Measurements from ENCODE around the gene WNT11.

The WNT11 gene

DNA sequence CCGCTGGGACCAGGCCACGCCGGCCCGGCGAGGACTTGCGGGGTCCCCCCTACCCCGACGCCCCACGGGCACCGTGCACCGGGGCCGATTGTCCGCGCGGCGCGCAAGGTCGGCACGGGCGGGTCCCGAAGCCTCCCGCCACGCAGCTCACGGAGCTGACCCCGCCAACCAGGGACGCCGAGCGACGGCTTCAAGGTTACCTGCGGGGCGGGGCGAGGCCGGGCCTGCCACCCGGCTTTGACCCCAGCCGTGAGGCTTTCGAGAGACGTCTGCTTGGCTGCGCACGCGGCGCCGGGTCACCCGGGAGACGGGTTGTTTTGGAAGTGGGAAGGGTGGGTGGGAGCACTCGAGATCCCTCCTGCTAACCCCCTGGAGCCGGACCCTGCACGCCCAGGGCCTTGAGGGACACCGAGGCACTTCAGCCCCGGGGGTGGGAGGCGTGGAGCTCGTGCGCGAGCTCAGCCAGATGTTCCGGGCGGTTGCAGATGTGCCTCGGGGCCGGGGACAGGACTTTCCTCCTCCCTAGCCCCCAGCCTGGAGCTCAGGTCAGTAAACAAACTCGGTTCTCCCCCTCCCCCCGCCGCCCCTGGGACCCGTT is 3.2 kb upstream of the WNT11 start:
- TF ChIP-seq, protein P1, sequence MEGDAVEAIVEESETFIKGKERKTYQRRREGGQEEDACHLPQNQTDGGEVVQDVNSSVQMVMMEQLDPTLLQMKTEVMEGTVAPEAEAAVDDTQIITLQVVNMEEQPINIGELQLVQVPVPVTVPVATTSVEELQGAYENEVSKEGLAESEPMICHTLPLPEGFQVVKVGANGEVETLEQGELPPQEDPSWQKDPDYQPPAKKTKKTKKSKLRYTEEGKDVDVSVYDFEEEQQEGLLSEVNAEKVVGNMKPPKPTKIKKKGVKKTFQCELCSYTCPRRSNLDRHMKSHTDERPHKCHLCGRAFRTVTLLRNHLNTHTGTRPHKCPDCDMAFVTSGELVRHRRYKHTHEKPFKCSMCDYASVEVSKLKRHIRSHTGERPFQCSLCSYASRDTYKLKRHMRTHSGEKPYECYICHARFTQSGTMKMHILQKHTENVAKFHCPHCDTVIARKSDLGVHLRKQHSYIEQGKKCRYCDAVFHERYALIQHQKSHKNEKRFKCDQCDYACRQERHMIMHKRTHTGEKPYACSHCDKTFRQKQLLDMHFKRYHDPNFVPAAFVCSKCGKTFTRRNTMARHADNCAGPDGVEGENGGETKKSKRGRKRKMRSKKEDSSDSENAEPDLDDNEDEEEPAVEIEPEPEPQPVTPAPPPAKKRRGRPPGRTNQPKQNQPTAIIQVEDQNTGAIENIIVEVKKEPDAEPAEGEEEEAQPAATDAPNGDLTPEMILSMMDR (conservative IDR thresholded peaks at IDR 0.05), result no peak
- peak overlapping the region; percentile 51 for H3K27ac ChIP-seq

GRCh38 chr11:76208438-76209374 is 2.4 kb upstream of the WNT11 start:
- TF ChIP-seq, protein P1 (conservative IDR thresholded peaks at IDR 0.05), result peak; percentile 96
- H3K27ac ChIP-seq, result peak overlapping the region; percentile 51

- TF ChIP-seq, protein P1 (conservative IDR thresholded peaks at IDR 0.05), result peak; percentile 99
- peak overlapping the region; percentile 51; the same call in 1 of the 2 replicates for H3K27ac ChIP-seq
These were observed 1.5 kb upstream of the WNT11 start for GRCh38 chr11:76207642-76208401.

DNA sequence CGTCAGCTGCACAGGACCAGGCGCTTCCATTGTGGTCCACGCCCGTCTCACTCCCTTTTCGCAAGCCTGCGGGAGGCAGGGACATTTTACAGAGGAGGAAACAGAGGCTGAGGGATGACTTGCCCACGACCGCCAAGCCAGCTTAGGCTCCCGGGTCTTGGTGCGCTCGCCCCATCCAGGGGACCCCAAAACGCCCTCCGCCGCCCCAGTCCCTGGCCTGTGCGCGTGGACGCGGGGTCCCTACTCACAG is 300 bp downstream of the WNT11 start:
- TF ChIP-seq, protein P1 (conservative IDR thresholded peaks at IDR 0.05), result no peak
- no peak overlapping the region for H3K27ac ChIP-seq

DNA sequence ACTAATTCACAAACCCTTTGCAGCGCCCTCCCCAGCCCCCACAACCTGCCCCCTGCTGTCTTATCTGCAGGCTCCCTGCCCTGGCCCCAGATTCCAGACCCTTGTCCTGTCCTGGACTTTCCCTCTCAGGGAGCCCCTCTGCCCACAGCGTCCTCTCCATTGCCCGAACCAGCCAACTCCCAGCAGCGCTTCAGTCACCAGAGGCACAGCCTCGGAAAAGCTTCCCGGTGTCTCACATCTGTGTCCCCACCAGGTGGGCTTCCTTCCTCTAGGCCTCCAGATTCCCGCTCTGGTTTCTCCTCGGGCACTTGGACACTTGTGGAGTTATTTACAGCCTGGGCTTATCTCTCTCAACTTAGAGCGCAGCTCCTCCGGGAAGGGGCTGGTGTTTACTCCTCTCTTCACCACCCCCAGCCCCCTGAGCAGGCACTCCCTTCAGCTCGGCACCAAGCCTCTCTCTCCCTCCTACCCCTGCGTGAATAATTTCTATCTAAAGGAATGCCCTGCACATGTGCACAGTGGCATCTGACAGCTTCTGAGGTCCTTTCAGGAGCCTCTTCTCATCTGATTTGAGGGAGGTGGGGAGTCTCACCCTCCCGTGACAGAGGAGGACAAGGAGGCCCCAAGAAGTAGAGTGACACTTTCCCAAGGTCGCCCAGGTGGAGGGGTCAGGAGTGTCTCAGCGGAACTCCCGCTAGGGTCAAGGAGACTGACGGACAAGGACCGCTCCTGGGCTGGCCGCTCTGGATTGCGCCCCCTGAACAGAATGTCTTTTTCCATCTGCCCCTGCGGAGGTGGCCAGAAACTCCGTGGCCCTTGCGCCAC is 838 bp downstream of the WNT11 start:
- H3K27ac ChIP-seq, result no peak overlapping the region
- TF ChIP-seq, protein P1 (conservative IDR thresholded peaks at IDR 0.05), result no peak

GRCh38 chr11:76203937-76204336 is 2.4 kb downstream of the WNT11 start:
- no peak overlapping the region for H3K27ac ChIP-seq
- TF ChIP-seq, protein P1 (conservative IDR thresholded peaks at IDR 0.05), result no peak

Measured in VCaP (cell line).